Suprapubic skin (tissue), 4 donors: ENCODE data around the gene ZER1. TPM values are rescaled to one million over a fixed set of nuclear protein-coding genes. Genes with fewer than 3 reads are reported as not detected.
"Not testable (repeated sequence)": the region's sequence is repeated elsewhere in the genome, so short reads cannot be mapped to it uniquely, and the experiment has no call there.

Source experiments
- DNase-seq, 2 donors: peaks; one replicate each; pipeline ENCODE4 v3.0.0-alpha.2; 2019; ENCODE audit warnings: low spot score in 2 of 2
- H3K27ac ChIP-seq: fragments of 200-600 bp; sonication (generic); one replicate; pipeline ENCODE4 v1.5.1; 2019
- H3K27me3 ChIP-seq: fragments of 200-600 bp; sonication (generic); one replicate; pipeline ENCODE4 v1.5.1; 2019
- H3K36me3 ChIP-seq: fragments of 200-600 bp; sonication (generic); one replicate; pipeline ENCODE4 v1.5.1; 2019
- H3K4me1 ChIP-seq: fragments of 200-600 bp; sonication (generic); one replicate; pipeline ENCODE4 v1.5.1; 2019
- H3K4me3 ChIP-seq: fragments of 200-600 bp; sonication (generic); one replicate; pipeline ENCODE4 v1.5.1; 2019; ENCODE audit warnings: mild to moderate bottlenecking
- H3K9me3 ChIP-seq: fragments of 200-600 bp; sonication (generic); one replicate; pipeline ENCODE4 v1.5.1; 2019
- CTCF ChIP-seq, 2 donors: fragments of 200-600 bp in 1 of 2; fragments of 450-650 bp in 1 of 2; sonication (generic) in 1 of 2; IDR thresholded peaks; one replicate each; pipeline ENCODE4 v1.5.1; 2016 to 2019; ENCODE audit warnings: antibody characterized with exemption in 2 of 2, mild to moderate bottlenecking in 1 of 2, moderate library complexity in 1 of 2
- EP300 ChIP-seq: sonication (generic); formaldehyde crosslinking; IDR thresholded peaks from one replicate; pipeline ENCODE4 v1.6.1; 2017; ENCODE audit warnings: antibody characterized with exemption
- POLR2A ChIP-seq, 2 donors: fragments of 450-650 bp; IDR thresholded peaks; one replicate each; pipeline ENCODE4 v1.6.1; 2017; ENCODE audit warnings: antibody characterized with exemption in 2 of 2, mild to moderate bottlenecking in 2 of 2, moderate library complexity in 2 of 2
- POLR2AphosphoS5 ChIP-seq, 3 donors: sonication (generic); formaldehyde crosslinking; IDR thresholded peaks; one replicate each; pipeline ENCODE4 v1.6.1; 2017; ENCODE audit warnings: antibody characterized with exemption in 3 of 3
- WGBS: methylation state at CpG from one replicate; pipeline ENCODE4 v1.1.5; 2018; 5-methylcytosine and 5-hydroxymethylcytosine counted together
- total RNA-seq, 4 donors: library from RNA; depleted of rRNA; stranded (reverse); fragments of >200 nt; gene quantifications; one replicate each; pipeline ENCODE4 v1.1.0, GENCODE V29; 2016

The ZER1 gene
- total RNA-seq, 4 donors from 2014 or later = 53.7 to 75.3 (median 67.7) TPM

GRCh38 chr9:128805661-128806060, 33.9 kb upstream of the ZER1 start:
- 89% methylated on average over 14 of the region's 14 CpGs for WGBS
- no peak for DNase-seq
- H3K9me3 ChIP-seq = no peaks in the 10 kb centered on the region
- no peaks in the 10 kb centered on the region for H3K27me3 ChIP-seq
- H3K4me3 ChIP-seq = no peak overlapping the region
- no peaks in the 10 kb centered on the region for H3K4me1 ChIP-seq
- TF ChIP-seq EP300 (no peak), CTCF (IDR thresholded peaks at IDR 0.05) (no peak), POLR2AphosphoS5 (IDR thresholded peaks at IDR 0.05) (no peak), POLR2A (IDR thresholded peaks at IDR 0.05) (no peak)
- H3K36me3 ChIP-seq = peaks cover 91% of the 10 kb centered on the region
- H3K27ac ChIP-seq = no peak overlapping the region

GRCh38 chr9:128802482-128802881, 30.8 kb upstream of the ZER1 start:
- no peaks in the 10 kb centered on the region for H3K9me3 ChIP-seq
- peaks cover 98% of the 10 kb centered on the region for H3K36me3 ChIP-seq
- TF ChIP-seq CTCF (IDR thresholded peaks at IDR 0.05) (no peak), POLR2AphosphoS5 (IDR thresholded peaks at IDR 0.05) (no peak), POLR2A (IDR thresholded peaks at IDR 0.05) (no peak), EP300 (no peak)
- H3K27me3 ChIP-seq = no peaks in the 10 kb centered on the region
- no peak overlapping the region for H3K4me3 ChIP-seq
- H3K4me1 ChIP-seq = no peaks in the 10 kb centered on the region
- WGBS = 98% methylated on average over 4 of the region's 4 CpGs
- no peak overlapping the region for H3K27ac ChIP-seq
- DNase-seq = no peak

GRCh38 chr9:128800061-128800460, 28.3 kb upstream of the ZER1 start:
- H3K36me3 ChIP-seq = peaks cover 95% of the 10 kb centered on the region

GRCh38 chr9:128798896-128799295, 27.2 kb upstream of the ZER1 start:
- TF ChIP-seq POLR2AphosphoS5 (IDR thresholded peaks at IDR 0.05) (no peak), POLR2A (IDR thresholded peaks at IDR 0.05) (no peak), CTCF (IDR thresholded peaks at IDR 0.05) (no peak), EP300 (no peak)
- 71% methylated on average over 7 of the region's 8 CpGs for WGBS
- peaks cover 89% of the 10 kb centered on the region for H3K36me3 ChIP-seq
- no peak overlapping the region for H3K27ac ChIP-seq
- no peak for DNase-seq
- H3K9me3 ChIP-seq = no peaks in the 10 kb centered on the region
- H3K4me1 ChIP-seq = no peaks in the 10 kb centered on the region
- no peak overlapping the region for H3K4me3 ChIP-seq
- H3K27me3 ChIP-seq = no peaks in the 10 kb centered on the region

More at GRCh38 chr9:128800061-128800460, 28.3 kb upstream of the ZER1 start:
- 93% methylated on average over 7 of the region's 7 CpGs for WGBS
- TF ChIP-seq CTCF (IDR thresholded peaks at IDR 0.05) (no peak), EP300 (no peak), POLR2AphosphoS5 (IDR thresholded peaks at IDR 0.05) (no peak), POLR2A (IDR thresholded peaks at IDR 0.05) (no peak)
- H3K4me1 ChIP-seq = no peaks in the 10 kb centered on the region
- DNase-seq = no peak
- no peaks in the 10 kb centered on the region for H3K9me3 ChIP-seq
- H3K4me3 ChIP-seq = no peak overlapping the region
- no peaks in the 10 kb centered on the region for H3K27me3 ChIP-seq
- no peak overlapping the region for H3K27ac ChIP-seq

GRCh38 chr9:128794961-128795360, 23.2 kb upstream of the ZER1 start:
- H3K27me3 ChIP-seq, H3K27ac ChIP-seq, H3K4me3 ChIP-seq, H3K4me1 ChIP-seq, H3K9me3 ChIP-seq, DNase-seq: not testable (repeated sequence)
- peaks cover 89% of the 10 kb centered on the region for H3K36me3 ChIP-seq
- WGBS = 32% methylated on average over 2 of the region's 2 CpGs

- H3K27me3 ChIP-seq = no peaks in the 10 kb centered on the region
- WGBS = 87% methylated on average over 8 of the region's 8 CpGs
- H3K4me1 ChIP-seq = peaks cover 9% of the 10 kb centered on the region
- H3K36me3 ChIP-seq = peaks cover 73% of the 10 kb centered on the region
- no peak overlapping the region for H3K27ac ChIP-seq
- H3K9me3 ChIP-seq = no peaks in the 10 kb centered on the region
- H3K4me3 ChIP-seq = no peak overlapping the region
- TF ChIP-seq POLR2A (IDR thresholded peaks at IDR 0.05) (no peak), CTCF (IDR thresholded peaks at IDR 0.05) (no peak), POLR2AphosphoS5 (IDR thresholded peaks at IDR 0.05) (no peak), EP300 (no peak)
- no peak for DNase-seq
Measured at GRCh38 chr9:128792978-128793686, 21.4 kb upstream of the ZER1 start.
